Activated T-helper 1 cell treated with Interleukin-2 at 50 U/mL for 16 hours (primary cell): ENCODE results near the gene SCARF2.
"Not testable (repeated sequence)": the region's sequence is repeated elsewhere in the genome, so short reads cannot be mapped to it uniquely, and the experiment has no call there.

Experiments
- DNase-seq: peaks from one replicate; pipeline ENCODE4 v3.0.0-alpha.2; 2020; ENCODE audit warnings: low read depth

Gene SCARF2, protein sequence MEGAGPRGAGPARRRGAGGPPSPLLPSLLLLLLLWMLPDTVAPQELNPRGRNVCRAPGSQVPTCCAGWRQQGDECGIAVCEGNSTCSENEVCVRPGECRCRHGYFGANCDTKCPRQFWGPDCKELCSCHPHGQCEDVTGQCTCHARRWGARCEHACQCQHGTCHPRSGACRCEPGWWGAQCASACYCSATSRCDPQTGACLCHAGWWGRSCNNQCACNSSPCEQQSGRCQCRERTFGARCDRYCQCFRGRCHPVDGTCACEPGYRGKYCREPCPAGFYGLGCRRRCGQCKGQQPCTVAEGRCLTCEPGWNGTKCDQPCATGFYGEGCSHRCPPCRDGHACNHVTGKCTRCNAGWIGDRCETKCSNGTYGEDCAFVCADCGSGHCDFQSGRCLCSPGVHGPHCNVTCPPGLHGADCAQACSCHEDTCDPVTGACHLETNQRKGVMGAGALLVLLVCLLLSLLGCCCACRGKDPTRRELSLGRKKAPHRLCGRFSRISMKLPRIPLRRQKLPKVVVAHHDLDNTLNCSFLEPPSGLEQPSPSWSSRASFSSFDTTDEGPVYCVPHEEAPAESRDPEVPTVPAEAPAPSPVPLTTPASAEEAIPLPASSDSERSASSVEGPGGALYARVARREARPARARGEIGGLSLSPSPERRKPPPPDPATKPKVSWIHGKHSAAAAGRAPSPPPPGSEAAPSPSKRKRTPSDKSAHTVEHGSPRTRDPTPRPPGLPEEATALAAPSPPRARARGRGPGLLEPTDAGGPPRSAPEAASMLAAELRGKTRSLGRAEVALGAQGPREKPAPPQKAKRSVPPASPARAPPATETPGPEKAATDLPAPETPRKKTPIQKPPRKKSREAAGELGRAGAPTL

DNA sequence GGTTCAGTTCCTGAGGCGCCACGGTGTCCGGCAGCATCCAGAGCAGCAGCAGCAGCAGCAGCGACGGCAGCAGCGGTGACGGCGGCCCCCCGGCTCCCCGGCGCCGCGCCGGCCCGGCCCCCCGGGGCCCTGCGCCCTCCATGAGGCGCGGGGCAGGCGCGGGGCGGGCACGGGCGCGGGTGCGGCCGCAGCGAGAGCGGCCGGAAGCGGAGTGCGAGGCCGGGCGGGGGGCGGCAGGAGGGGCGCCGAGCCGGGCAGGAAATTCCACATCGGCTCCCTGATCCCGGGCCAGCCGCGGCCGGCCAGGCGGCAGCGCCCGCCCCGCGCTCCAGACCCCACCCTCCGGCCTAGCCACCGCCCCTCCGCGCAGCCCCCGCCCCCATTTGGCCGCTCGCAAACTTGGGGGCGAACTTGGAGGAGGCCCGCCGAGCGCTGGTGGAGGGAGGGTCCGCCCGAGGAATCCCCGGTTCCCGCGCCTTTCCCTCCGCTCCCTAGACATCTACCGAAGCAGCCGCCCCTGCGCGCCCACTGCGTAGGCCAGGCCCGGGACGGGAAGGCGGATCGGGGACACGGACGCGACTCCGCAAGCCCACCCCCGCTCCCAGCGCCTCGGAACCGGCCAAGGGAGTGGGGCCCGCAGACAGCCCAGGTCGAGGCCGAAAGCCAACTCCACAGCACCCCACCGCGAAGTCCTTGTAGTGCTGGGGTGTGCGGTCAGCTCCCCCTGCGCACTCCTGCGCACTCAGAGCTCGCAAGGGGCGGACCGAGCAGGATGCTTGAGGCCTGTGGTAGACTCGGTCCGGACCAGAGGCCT lies at the start of gene SCARF2:
SCARF2 (minus strand) TSS at position 213 of the 814 bp plus-strand sequence; CDS start at position 142, 71 bp downstream.
- no peak for DNase-seq

DNA sequence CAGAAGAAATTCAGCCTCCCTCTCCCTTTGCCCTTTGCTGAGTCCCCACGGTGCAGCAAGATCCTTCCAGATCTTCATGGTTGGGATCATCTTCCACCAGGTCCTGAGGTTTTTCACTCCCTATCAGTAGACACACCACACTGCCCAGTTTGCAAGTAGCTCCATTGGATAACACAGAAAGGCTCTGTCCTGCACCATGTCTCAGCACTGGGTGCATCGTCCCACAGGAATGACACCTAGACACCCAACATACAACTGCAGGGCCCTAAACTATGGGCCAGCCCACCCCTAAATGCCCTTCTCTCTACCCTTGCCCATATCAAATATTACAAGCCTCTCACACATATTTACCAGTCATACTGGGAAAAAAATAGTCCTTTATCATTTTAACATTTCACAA lies 48.6 kb upstream of the SCARF2 start:
- no peak for DNase-seq

DNA sequence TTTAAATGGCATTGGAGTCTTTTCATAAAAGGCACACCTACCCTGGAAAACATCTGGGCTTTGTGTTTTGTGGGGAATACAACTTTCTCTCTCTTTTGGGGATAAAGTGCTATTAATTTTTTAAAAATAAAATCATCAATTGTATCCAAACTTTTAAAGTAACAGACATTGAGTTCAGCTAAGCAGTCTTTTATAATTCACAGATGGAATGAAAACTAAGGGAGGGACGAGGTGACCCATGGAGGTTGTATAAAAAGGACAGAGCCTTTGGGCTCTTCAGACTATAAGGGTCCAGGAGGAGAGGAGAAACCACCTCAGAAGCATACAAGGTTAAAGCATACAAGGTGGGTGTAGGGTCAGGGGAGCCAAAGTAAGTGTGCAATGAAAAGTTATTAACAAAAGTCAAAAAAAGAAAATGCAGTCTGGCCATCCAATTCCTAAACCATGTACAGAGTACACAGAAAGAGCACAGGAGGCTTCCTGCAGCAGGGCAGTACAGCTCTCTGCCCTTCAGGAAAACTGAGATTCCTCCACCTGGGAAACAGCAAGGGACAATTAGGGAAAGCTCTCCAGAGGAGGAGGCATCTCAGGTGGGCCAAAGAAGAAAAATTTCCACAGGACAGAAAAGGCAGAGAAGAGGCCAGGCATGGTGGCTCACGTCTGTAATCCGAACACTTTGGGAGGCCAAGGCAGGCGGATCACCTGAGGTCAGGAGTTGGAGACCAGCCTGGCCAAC lies 47.5 kb upstream of the SCARF2 start:
- no peak for DNase-seq

DNA sequence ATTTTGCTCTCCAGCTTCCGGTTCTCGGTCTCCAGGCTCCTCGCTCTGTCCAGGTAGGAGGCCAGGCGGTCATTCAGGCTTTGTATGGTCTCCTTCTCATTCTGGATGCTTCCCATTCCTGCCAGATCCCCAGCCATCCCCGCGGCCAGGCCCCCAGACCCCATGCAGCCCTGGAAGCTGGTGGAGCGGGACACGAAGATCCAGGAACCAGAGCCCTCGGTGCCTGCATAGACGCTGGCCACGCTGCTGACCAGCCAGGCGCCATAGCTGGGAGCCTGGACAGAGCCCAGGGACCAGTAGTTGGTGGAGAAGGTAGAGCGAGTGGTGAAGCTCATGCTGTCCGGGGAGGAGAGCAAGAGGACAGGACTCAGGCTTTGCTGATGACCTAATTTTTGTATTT lies 46.1 kb upstream of the SCARF2 start:
- DNase-seq = no peak

DNA sequence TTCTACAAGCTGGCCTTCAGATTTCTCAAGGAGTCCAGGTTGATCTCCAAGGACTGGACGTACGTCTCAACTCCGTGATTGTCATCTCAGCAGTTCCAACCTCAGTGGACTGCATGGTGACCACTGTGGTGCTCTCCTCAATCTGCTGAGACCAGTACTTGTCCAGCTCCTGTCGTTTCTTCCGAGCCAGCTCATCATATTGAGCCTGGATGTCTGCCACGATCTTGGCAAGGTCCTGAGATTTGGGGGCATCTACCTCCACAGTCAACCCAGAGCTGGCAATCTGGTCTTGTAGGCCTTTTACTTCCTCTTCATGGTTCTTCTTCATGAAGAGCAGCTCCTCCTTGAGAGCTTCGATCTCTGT lies 45.5 kb upstream of the SCARF2 start:
- not testable (repeated sequence) for DNase-seq

DNA sequence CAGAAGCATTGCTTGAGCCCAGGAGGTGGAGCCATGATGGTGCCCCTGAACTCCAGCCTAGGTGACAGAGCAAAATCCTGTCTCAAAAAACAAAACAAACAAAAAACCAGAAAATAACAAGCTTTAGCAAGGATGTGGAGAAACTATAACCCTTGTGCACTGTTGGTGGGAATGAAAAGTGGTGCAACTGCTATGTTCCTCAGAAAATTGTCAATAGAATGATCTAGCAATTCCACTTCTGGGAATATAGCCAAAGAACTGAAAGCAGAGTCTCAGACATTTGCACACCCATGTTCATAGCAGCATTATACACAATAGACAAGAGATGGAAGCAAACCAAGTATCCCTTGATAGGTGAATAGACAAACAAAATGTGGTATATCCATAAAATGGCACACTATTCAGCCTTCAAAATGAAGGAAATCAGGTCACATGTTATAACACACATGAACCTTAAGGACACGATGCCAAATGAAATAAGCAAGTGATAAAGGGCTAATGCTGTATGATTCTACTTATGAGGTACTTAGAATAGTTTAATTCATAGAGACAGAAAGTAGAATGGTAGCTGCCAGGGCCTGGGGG lies 42.1 kb upstream of the SCARF2 start:
- no peak for DNase-seq

DNA sequence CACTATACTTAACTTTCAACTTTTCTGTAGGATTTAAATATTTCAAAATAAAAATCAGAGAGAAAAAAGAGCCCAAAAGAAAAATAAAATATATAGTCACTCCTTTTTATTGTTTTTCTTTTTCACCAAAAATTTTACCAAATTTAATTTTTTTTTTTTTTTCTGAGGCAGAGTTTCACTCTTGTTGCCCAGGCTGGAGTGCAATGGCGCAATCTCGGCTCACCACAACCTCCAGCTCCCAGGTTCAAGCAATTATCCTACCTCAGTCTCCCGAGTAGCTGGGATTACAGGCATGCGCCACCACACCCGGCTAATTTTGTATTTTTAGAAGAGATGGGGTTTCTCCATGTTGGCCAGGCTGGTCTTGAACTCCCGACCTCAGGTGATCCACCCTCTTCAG lies 40.4 kb upstream of the SCARF2 start:
- not testable (repeated sequence) for DNase-seq

DNA sequence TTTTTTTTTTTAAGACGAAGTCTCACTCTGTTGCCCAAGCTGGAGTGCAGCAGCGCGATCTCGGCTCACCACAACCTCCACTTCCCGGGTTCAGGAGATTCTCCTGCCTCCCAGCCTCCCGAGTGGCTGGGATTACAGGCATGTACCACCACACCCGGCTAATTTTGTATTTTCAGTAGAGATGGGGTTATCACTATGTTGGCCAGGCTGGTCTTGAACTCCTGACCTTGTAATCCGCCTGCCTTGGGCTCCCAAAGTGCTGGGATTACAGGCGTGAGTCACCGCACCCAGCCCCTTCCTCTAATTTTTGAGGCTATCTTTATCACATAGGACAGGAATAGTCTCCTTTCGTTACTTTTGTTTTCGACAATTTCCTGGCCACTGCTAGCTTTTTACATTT lies 37.9 kb upstream of the SCARF2 start:
- not testable (repeated sequence) for DNase-seq

DNA sequence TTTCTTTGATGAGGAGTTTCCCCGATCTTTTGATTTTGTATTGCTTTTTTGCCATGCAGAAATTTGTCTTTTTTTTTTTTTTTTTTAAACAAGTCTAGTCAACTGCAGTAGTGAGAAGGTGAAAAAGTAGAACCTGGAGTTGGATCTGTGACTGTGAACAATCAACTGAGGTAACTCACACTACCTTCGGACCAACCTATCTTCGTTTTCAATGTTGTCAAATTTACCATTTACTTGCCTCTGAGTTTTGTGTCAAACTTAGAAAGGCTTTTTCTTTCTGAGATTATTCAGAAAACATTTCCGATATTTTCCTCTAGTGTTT lies 37.5 kb upstream of the SCARF2 start:
- DNase-seq = no peak

DNA sequence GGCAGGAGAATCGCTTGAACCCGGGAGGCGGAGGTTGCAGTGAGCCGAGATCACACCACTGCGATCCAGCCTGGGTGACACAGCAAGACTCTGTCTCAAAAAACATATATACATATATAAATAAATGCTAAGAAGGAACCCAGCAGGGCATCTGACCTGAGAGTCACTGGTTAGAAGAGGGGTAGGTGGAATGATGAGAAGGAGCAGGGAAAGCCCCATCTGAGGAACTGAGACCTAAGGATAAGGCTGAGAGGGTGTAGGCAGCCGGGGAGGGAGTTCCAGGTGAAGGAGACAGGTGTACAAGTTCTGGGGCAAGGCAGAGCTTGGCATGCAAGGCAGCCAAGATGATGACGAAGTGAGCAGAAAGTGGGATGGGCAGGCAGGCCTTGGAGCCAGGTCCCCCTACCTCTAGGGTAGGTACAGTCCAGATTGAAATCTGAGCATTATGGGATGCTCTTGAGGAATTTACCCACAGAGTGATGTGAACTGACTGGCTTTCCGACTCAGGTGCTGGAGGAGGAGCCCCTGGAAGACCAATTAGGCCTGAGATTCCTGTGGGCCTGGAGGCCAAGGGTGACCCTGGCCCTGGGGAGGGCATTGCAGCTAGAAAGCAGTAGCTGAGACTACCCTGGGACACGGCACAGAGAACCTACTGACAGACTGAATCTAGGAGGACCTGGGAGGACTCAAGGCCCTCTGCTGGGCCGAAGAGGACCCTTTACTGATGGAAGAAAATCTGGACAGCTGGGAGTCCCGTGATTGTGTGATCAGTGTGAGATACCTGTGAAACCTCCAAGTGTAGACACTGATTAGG lies 35.2 kb upstream of the SCARF2 start:
- DNase-seq = no peak

DNA sequence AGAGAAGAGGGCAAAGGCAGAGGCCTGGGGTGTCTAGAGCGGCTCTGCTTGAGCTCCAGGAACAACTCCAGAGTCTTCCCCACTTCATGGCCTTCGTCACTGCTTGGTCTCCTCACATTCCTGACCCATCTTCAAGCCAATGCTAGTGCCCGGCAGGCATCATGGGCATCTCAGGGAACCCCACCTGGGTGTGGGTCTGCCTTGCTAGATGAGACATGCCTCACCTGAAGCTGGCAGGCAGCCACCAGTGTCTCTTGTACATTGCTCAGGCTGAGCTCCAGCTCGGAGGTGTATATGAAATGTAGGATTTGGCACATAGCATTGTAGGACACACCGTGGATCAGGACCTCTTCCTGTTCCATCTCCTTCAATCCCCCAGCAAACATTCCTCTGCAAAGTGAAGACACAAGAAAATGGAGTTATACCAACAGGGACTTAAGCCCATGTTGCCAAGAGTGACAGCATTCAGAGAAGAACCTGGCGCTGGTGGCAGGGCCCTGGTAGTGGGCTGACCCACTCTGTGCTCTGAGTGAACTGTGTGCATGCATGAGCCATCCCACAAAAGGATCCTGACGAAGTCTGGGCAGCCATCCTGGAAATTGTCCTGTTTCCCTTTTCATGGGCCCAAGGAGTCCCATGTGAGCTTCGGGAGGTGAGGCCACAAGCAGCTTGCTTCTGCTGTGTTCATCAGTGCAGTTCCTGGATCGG lies 33.7 kb upstream of the SCARF2 start:
- DNase-seq = no peak

DNA sequence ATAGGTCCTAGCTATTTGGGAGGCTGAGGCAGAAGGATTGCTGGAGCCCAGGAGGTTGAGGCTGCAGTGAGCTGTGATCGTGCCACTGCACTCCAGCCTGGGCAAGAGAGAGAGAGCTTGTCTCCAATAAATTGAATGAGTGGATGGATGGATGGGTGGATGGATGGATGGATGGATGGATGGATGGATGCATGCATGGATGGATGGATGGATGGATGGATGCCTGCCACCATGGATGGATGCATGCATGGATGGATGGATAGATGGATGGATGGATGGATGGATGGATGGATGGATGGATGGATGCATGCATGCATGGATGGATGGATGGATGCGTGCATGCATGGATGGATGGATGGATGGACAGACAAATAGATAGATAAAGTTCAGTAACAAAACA lies 32.9 kb upstream of the SCARF2 start:
- not testable (repeated sequence) for DNase-seq

DNA sequence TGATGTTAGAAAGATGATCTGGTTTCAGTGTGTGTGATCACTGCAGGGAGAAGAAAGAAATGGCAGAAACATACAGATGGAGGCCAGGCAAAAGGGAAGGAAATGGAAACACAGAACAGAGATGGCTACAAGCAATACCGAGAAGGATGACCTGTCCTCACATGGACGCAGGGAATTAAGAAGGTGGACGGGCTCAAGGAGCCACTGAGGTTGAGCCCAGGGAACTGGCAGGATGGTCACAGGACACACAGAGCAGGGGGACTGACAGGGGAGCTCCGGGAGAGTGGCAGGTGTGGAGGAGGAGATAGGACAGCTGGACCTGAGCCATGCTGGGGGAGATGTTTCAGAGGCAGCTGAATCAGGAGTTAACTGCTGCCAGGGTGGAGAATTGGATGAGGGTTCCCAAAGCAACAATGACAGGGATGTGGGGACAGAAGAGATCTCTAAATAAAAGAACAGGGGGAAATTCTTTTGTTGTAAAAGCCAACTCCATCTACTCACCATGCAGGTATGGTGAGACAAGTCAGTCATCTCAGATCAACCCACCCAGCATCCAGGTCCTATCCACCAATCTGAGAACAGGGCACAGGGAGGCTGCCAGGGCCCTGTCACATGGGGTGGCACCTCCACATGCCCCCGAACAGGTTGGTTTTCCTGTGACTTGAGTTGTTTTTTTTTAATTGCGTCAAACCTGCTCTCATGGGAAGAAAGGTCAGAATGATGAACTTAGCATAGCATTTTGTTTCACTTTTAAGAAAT lies 31.7 kb upstream of the SCARF2 start:
- no peak for DNase-seq

DNA sequence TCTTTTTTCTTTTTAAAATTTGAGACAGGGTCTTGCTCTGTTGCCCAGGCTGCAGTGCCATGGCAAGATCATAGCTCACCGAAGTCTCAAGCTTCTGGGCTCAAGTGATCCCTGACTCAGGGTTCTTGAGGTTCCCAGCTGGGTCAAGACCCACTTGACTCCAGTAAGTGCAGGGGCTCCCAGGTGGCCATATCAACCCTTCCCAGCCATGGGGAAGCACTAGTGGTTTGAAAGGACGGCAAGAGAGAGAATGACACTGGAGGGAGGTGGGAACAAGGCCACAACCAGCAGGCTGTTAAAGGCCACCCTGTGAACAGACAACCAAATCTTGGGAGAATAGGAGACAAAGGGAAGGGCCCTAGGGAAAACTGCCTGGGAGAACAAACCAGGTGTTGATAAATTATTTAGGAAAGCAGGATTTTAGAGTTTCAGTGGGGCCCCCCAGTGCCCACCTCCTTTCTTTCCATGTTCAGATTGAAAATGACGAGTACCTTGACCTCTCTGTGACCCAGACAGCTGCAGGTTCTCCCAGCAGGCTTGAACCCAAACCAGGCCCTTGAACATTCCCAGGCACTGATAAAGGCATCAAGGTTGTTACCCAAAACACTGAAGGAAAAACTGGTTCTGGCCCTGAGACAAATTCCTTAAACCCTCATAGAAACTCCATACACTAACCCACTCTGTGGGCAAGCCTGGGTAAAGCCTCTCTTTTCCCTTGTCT lies 29.2 kb upstream of the SCARF2 start:
- DNase-seq = no peak

DNA sequence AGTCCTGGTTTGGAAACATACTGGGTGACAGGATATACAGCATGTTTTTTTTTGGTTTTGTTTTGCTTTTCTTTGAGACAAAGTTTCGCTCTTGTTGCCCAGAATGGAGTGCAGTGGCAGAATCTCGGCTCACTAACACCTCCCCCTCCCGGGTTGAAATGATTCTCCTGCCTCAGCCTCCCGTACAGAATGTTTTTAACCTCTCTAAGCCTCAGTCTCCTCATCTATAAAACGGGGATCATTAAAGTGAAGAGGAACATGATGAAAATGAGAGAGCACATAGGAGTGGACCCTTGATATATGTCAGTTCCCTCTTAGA lies 28.1 kb upstream of the SCARF2 start:
- no peak for DNase-seq

DNA sequence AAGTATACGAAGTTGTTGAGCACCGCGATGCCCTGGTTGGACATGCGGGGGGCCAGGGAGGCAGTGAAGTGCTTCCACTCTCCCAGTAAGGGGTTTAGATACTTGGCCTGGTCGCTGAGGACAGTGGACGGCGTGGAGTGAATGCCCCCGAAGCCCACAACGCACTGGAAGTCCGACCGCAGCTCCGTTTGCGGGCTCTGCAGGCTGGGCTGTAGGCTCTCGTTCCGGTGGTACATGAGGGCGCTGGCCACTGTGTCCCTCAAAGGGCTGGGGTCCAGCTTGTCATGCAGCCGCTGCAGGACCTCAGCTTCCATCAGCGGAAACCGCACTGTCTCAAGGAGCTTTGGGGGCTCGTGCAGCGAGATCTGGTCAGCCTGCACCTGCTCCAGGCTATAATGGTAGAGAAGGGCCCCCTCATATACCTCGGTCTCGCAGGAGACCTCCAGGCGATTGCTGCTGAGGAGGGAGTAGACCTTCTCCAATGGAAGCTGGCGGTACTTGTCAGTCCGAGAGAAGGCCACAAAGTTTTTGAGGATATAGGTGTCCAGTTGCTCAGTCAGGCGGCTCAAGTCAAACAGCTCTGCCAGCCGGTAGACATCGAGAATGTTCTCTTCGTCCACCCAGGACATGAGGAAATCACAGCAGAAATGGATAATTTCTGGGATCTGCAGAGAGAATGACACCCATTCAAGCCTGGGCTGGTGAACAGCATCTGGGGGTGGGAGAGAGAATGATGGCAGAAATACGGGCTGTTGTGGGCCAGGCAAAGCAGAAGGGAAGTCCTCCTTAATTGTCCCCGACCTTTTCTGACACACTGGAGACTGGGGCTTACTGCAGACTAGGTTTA lies 27.5 kb upstream of the SCARF2 start:
- DNase-seq = no peak

DNA sequence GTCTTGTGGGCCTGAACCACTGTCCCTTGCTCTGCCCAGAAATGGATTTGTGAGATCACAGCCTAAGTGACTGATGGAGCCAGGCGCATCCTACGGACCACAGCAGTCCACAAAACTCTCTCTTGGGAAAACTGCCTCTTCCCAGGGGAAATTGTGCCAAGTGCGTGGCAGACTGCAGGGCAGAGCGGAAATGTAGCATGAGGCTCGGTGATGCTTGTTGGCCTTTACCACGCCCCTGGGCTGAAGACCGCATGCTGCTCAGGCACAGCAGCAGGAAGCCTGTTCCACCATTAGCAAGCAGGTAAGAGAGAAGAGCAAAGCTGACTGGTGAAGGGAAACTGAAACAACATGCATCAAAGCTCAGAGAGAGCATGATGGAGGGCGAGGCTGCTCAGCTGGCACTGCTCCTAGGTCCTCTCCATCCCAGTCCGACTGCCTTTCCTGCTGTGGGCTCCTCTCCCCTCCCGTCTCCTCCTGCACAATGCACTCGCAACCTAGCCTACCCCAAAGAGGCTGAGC lies 26.5 kb upstream of the SCARF2 start:
- DNase-seq = peak; percentile 64
